Colonic mucosa (tissue), 4 donors: ENCODE measurements around the gene ATF1. TPM values are rescaled to one million over a fixed set of nuclear protein-coding genes. Genes with fewer than 3 reads are reported as not detected.
"Not testable (repeated sequence)": the region's sequence is repeated elsewhere in the genome, so short reads cannot be mapped to it uniquely, and the experiment has no call there.

Source experiments
- DNase-seq: peaks from one replicate; pipeline ENCODE4 v3.0.0-alpha.2; 2020
- H3K27ac ChIP-seq: fragments of 200-600 bp; one replicate; pipeline ENCODE4 v1.8.0; 2021
- H3K27me3 ChIP-seq: fragments of 200-600 bp; one replicate; pipeline ENCODE4 v1.8.0; 2021
- H3K36me3 ChIP-seq: fragments of 200-600 bp; one replicate; pipeline ENCODE4 v1.8.0; 2021
- H3K4me1 ChIP-seq: fragments of 200-600 bp; one replicate; pipeline ENCODE4 v1.8.0; 2021; ENCODE audit warnings: mild to moderate bottlenecking
- H3K4me3 ChIP-seq: fragments of 200-600 bp; one replicate; pipeline ENCODE4 v1.8.0; 2021
- H3K9ac ChIP-seq, 2 donors: one replicate each; pipeline ENCODE4 v1.7.0; 2013; ENCODE audit warnings: control low read depth in 2 of 2, low read depth in 2 of 2, low read length in 2 of 2
- H3K9me3 ChIP-seq: fragments of 200-600 bp; one replicate; pipeline ENCODE4 v1.8.0; 2021
- CTCF ChIP-seq: fragments of 200-600 bp; IDR thresholded peaks from one replicate; pipeline ENCODE4 v1.8.0; 2022; ENCODE audit warnings: antibody characterized with exemption, mild to moderate bottlenecking
- intact Hi-C: fragments of 100-400 bp; cut with DNase I; formaldehyde crosslinking; loops from one replicate; pipeline ENCODE4 v1.14.1; 2022
- total RNA-seq, 2 donors: library from RNA; stranded (reverse); fragmentation: NEBNext Ultra II Directional in 1 of 2; extraction: Animal tissue kit (Norgen Biotek cat#: 25700) in 1 of 2; gene quantifications; one replicate each; pipeline ENCODE4 v1.2.1, GENCODE V29; 2021
- donor health status: healthy.
- donor health status: DM: no; HTN: no; CAD: no.
- donor health status: DM: no; HTN: no; CAD: no.

The ATF1 gene
- total RNA-seq, 2 donors from 2014 or later, result 39.5 to 49.9 TPM

- Histone ChIP-seq H3K27ac (no peak overlapping the region), H3K9me3 (no peaks in the 10 kb centered on the region), H3K4me1 (no peaks in the 10 kb centered on the region), H3K4me3 (no peak overlapping the region), H3K9ac (no peak overlapping the region), H3K36me3 (no peaks in the 10 kb centered on the region), H3K27me3 (no peaks in the 10 kb centered on the region)
- no peak for DNase-seq
- TF ChIP-seq CTCF, result no peak
- intact Hi-C loops, result no loop called here
Measured at GRCh38 chr12:50751948-50752721, 11.8 kb upstream of the ATF1 start.

- Histone ChIP-seq H3K9ac (no peak overlapping the region), H3K4me1 (no peaks in the 10 kb centered on the region), H3K27ac (no peak overlapping the region), H3K9me3 (no peaks in the 10 kb centered on the region), H3K36me3 (no peaks in the 10 kb centered on the region), H3K4me3 (no peak overlapping the region), H3K27me3 (no peaks in the 10 kb centered on the region)
- no peak for TF ChIP-seq CTCF
- intact Hi-C loops, result no loop called here
- no peak for DNase-seq
Measured at GRCh38 chr12:50753232-50753769, 10.6 kb upstream of the ATF1 start.

GRCh38 chr12:50764286-50765094, 589 bp downstream of the ATF1 start:
- no peak for TF ChIP-seq CTCF
- intact Hi-C loops, result loop anchor here (5.0 kb wide), 2 partner anchors 58 to 223 kb away; no protein-coding TSS in a partner anchor
- peak overlapping the region; percentile 80 for H3K27ac ChIP-seq
- peak overlapping the region; percentile 91 for H3K4me3 ChIP-seq
- H3K4me1 ChIP-seq, result no peaks in the 10 kb centered on the region
- no peaks in the 10 kb centered on the region for H3K36me3 ChIP-seq
- DNase-seq, result peak; percentile 56
- H3K9me3 ChIP-seq, result no peaks in the 10 kb centered on the region
- peak overlapping the region; percentile 89 to 95 for H3K9ac ChIP-seq
- no peaks in the 10 kb centered on the region for H3K27me3 ChIP-seq

GRCh38 chr12:50765095-50765911, 1.4 kb downstream of the ATF1 start:
- TF ChIP-seq CTCF, result peak; percentile 74
- peak overlapping the region; percentile 80 for H3K27ac ChIP-seq
- H3K4me1 ChIP-seq, result no peaks in the 10 kb centered on the region
- no peaks in the 10 kb centered on the region for H3K27me3 ChIP-seq
- peak; percentile 58 for DNase-seq
- H3K36me3 ChIP-seq, result no peaks in the 10 kb centered on the region
- intact Hi-C loops, result loop anchor here (5.0 kb wide), 2 partner anchors 57 to 222 kb away; no protein-coding TSS in a partner anchor
- peak overlapping the region; percentile 89 to 95 for H3K9ac ChIP-seq
- no peaks in the 10 kb centered on the region for H3K9me3 ChIP-seq
- H3K4me3 ChIP-seq, result peak overlapping the region; percentile 91

- H3K9me3 ChIP-seq, result no peaks in the 10 kb centered on the region
- peak overlapping the region; percentile 58 for H3K27ac ChIP-seq
- H3K4me3 ChIP-seq, result no peak overlapping the region
- TF ChIP-seq CTCF, result no peak
- intact Hi-C loops, result loop anchor here (5.0 kb wide), 2 partner anchors 54 to 219 kb away; no protein-coding TSS in a partner anchor
- DNase-seq, result no peak
- no peaks in the 10 kb centered on the region for H3K4me1 ChIP-seq
- no peaks in the 10 kb centered on the region for H3K27me3 ChIP-seq
- H3K36me3 ChIP-seq, result no peaks in the 10 kb centered on the region
- H3K9ac ChIP-seq, result no peak overlapping the region
Measured at GRCh38 chr12:50768391-50768790, 4.5 kb downstream of the ATF1 start.

- H3K27me3 ChIP-seq, H3K4me3 ChIP-seq, H3K9ac ChIP-seq, H3K4me1 ChIP-seq, H3K9me3 ChIP-seq, H3K36me3 ChIP-seq: not testable (repeated sequence)
- peak overlapping the region; percentile 58 for H3K27ac ChIP-seq
- intact Hi-C loops, result loop anchor here (5.0 kb wide), 2 partner anchors 53 to 218 kb away; no protein-coding TSS in a partner anchor
- DNase-seq, result peak; percentile 76
Measured at GRCh38 chr12:50768813-50769212, 4.9 kb downstream of the ATF1 start.
